HepG2 (cell line): Measurements from ENCODE around the gene CBY1. TPM values are rescaled to one million over a fixed set of nuclear protein-coding genes. Genes with fewer than 3 reads are reported as not detected.

ENCODE experiments used
- HOXA3 ChIP-seq: sonication (generic); formaldehyde crosslinking; IDR thresholded peaks from 2 replicates; pipeline ENCODE4 v1.5.0; 2020; ENCODE audit warnings: missing genetic modification reagents
- MYNN ChIP-seq: sonication (generic); formaldehyde crosslinking; IDR thresholded peaks from 2 replicates; pipeline ENCODE4 v1.4.0; 2020; ENCODE audit warnings: mild to moderate bottlenecking, low read depth, missing genetic modification reagents
- PHF8 ChIP-seq: sonication (generic); formaldehyde crosslinking; IDR thresholded peaks from 2 replicates; pipeline ENCODE4 v1.5.0; 2020; ENCODE audit warnings: missing genetic modification reagents
- SRY ChIP-seq: sonication (generic); formaldehyde crosslinking; IDR thresholded peaks from 2 replicates; pipeline ENCODE4 v1.8.0; 2022; ENCODE audit warnings: mild to moderate bottlenecking, missing genetic modification reagents
- ZNF296 ChIP-seq: sonication (generic); formaldehyde crosslinking; conservative IDR thresholded peaks from 2 replicates; pipeline ENCODE4 v1.5.0; 2020; ENCODE audit warnings: mild to moderate bottlenecking, missing genetic modification reagents
- ZNF407 ChIP-seq: sonication (generic); formaldehyde crosslinking; IDR thresholded peaks from one replicate; pipeline ENCODE4 v1.5.1; 2020; ENCODE audit warnings: mild to moderate bottlenecking, missing genetic modification reagents; ENCODE audit errors: not compliant biosample characterization
- ZNF431 ChIP-seq: sonication (generic); formaldehyde crosslinking; IDR thresholded peaks from 2 replicates; pipeline ENCODE4 v1.9.0; 2022; ENCODE audit warnings: missing genetic modification reagents, low read depth, mild to moderate bottlenecking, borderline replicate concordance
- ZNF709 ChIP-seq: sonication (generic); formaldehyde crosslinking; IDR thresholded peaks from 2 replicates; pipeline ENCODE4 v1.5.0; 2020; ENCODE audit warnings: mild to moderate bottlenecking, missing genetic modification reagents
- polyA plus RNA-seq, 8 experiments: library from polyadenylated mRNA; depleted of rRNA in 3 of 8; stranded (reverse) in 7 of 8; unstranded in 1 of 8; fragments of >200 nt; fragmentation: Illumina TruSeq in 4 of 8; extraction: Trizol in 4 of 8; gene quantifications; 2 replicates each; pipeline versions ENCODE4 v1.2.1 to v1.2.3, GENCODE V29; 2011 to 2016; ENCODE audit warnings: low read depth in 4 of 8, missing spikeins in 1 of 8, mixed read lengths in 1 of 8; ENCODE audit not compliant: insufficient read depth in 1 of 8
- total RNA-seq, 5 experiments: library from RNA; depleted of rRNA; stranded (reverse); fragments of >200 nt; fragmentation: Illumina TruSeq; extraction: Trizol; gene quantifications; 2 replicates each; pipeline ENCODE4 v1.2.3, GENCODE V29; 2016; ENCODE audit warnings: low read depth in 1 of 5

The CBY1 gene
- total and polyA plus RNA-seq, 2 of the 13 experiments (the other 11 are each of a cell fraction or from before 2014, with no cell fraction given): 19.7 to 20.3 TPM

- TF ChIP-seq ZNF407 (CRISPR knock-in tag) (no peak), MYNN (CRISPR knock-in tag) (no peak), ZNF296 (CRISPR knock-in tag) (no peak), ZNF709 (no peak), SRY (CRISPR knock-in tag) (no peak), HOXA3 (CRISPR knock-in tag) (no peak), PHF8 (CRISPR knock-in tag) (no peak), ZNF431 (CRISPR knock-in tag) (no peak)
These were observed 56.2 kb downstream of the CBY1 start (continued) for GRCh38 chr22:38712486-38713207.
